ENCODE results near the gene CACHD1.

The CACHD1 gene

DNA sequence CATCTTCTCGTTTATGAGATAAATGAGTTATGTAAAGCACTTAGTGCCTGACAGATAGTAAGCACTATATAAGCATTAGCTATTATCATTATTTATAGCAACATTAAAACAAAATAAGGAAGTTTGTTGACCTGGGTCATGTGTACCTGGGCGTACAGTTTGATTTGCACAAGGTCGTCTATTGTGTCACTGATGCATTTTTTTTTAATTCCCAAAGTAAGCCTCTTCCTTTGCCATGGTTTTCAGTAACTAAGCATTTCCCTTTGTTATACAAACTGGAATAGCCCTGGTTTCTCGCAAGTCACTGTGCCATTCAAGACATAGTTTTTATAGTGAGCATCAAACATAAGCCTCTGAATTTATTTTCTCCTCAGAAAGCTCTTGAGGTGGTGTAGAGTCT, 72.2 kb downstream of the CACHD1 start:
- no peak overlapping the region for H2BK120ac ChIP-seq (ENCODE audit: low read depth, low read length)
- no peak overlapping the region for H2BK5ac ChIP-seq (ENCODE audit: low read depth, low read length, poor library complexity, severe bottlenecking)
- H2BK15ac ChIP-seq (ENCODE audit: low read depth, poor library complexity, severe bottlenecking), result no peak overlapping the region
- H3K9me3 ChIP-seq (ENCODE audit: control insufficient read depth, low read length), result no peaks in the 10 kb centered on the region
- no peak overlapping the region for H3K23ac ChIP-seq (ENCODE audit: low read length in 2 of 2)
- H4K91ac ChIP-seq (ENCODE audit: low read length), result no peak overlapping the region
- no peak overlapping the region for H2AFZ ChIP-seq (ENCODE audit: low read depth, low read length)
- no peak for DNase-seq
- H2BK12ac ChIP-seq (ENCODE audit: low read length in 2 of 2), result no peak overlapping the region
- no peak overlapping the region for H3K4ac ChIP-seq (ENCODE audit: low read depth in 1 of 2, low read length in 2 of 2)
- 99% methylated on average over 4 of the region's 4 CpGs for WGBS
- no peaks in the 10 kb centered on the region for H3K27me3 ChIP-seq (ENCODE audit: control insufficient read depth in 1 of 2, insufficient read depth in 1 of 2, low read length in 2 of 2)
- no peak overlapping the region for H2AK5ac ChIP-seq (ENCODE audit: low read length, severe bottlenecking)
- no peak overlapping the region for H3K14ac ChIP-seq (ENCODE audit: low read length in 2 of 2)
- H3K27ac ChIP-seq (ENCODE audit: low read length, poor library complexity, severe bottlenecking), result no peak overlapping the region
- H4K8ac ChIP-seq (ENCODE audit: low read length), result no peak overlapping the region
- H3K4me3 ChIP-seq (ENCODE audit: insufficient read depth in 1 of 2, low read depth in 1 of 2, low read length in 2 of 2), result no peak overlapping the region
- H3K36me3 ChIP-seq (ENCODE audit: control insufficient read depth in 1 of 2, insufficient read depth in 2 of 2, low read depth in 1 of 2, low read length in 2 of 2), result no peaks in the 10 kb centered on the region
- H3K9ac ChIP-seq (ENCODE audit: low read length), result no peak overlapping the region
- peaks cover 5% of the 10 kb centered on the region for H3K79me1 ChIP-seq (replicated peaks; ENCODE audit: low read length, poor library complexity, severe bottlenecking)
- H3K4me2 ChIP-seq (ENCODE audit: low read length, poor library complexity, severe bottlenecking), result no peak overlapping the region
- H3K4me1 ChIP-seq (ENCODE audit: control insufficient read depth, insufficient read depth, low read depth, low read length), result peaks cover 3% of the 10 kb centered on the region
- no peak overlapping the region for H3K18ac ChIP-seq (ENCODE audit: low read depth in 1 of 2, low read length in 2 of 2)

DNA sequence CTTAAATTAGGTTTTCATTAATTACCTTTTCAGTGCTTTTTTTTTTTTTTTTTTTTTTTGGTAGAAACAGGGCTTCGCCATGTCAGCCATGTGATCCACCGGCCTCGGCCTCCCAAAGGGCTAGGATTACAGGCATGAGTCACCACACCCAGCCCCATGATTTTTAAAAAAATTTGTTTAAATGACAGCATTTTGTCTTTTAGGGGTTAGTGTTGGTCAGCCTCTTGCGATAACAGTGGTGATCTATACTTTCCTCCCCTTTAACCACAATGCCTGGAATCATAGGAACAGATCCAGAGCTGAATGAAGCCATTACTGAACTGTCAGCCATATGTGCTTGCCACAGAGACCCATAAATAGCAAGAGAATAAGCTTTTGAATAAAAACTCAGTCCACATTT, 73.9 kb downstream of the CACHD1 start:
- H3K27ac ChIP-seq (ENCODE audit: low read length, poor library complexity, severe bottlenecking), result no peak overlapping the region
- no peaks in the 10 kb centered on the region for H3K9me3 ChIP-seq (ENCODE audit: control insufficient read depth, low read length)
- H3K18ac ChIP-seq (ENCODE audit: low read depth in 1 of 2, low read length in 2 of 2), result no peak overlapping the region
- H3K4me2 ChIP-seq (ENCODE audit: low read length, poor library complexity, severe bottlenecking), result no peak overlapping the region
- no peak overlapping the region for H4K8ac ChIP-seq (ENCODE audit: low read length)
- H3K4ac ChIP-seq (ENCODE audit: low read depth in 1 of 2, low read length in 2 of 2), result no peak overlapping the region
- no peak overlapping the region for H2BK5ac ChIP-seq (ENCODE audit: low read depth, low read length, poor library complexity, severe bottlenecking)
- H4K91ac ChIP-seq (ENCODE audit: low read length), result no peak overlapping the region
- WGBS, result 92% methylated on average over 1 of the region's 4 CpGs
- H3K4me3 ChIP-seq (ENCODE audit: insufficient read depth in 1 of 2, low read depth in 1 of 2, low read length in 2 of 2), result no peak overlapping the region
- H2AFZ ChIP-seq (ENCODE audit: low read depth, low read length), result no peak overlapping the region
- peak overlapping the region; percentile 30 for H3K9ac ChIP-seq (ENCODE audit: low read length)
- H2BK120ac ChIP-seq (ENCODE audit: low read depth, low read length), result no peak overlapping the region
- no peaks in the 10 kb centered on the region for H3K27me3 ChIP-seq (ENCODE audit: control insufficient read depth in 1 of 2, insufficient read depth in 1 of 2, low read length in 2 of 2)
- no peak for DNase-seq
- no peak overlapping the region for H2BK15ac ChIP-seq (ENCODE audit: low read depth, poor library complexity, severe bottlenecking)
- H2BK12ac ChIP-seq (ENCODE audit: low read length in 2 of 2), result no peak overlapping the region
- no peaks in the 10 kb centered on the region for H3K36me3 ChIP-seq (ENCODE audit: control insufficient read depth in 1 of 2, insufficient read depth in 2 of 2, low read depth in 1 of 2, low read length in 2 of 2)
- H3K4me1 ChIP-seq (ENCODE audit: control insufficient read depth, insufficient read depth, low read depth, low read length), result peaks cover 1% of the 10 kb centered on the region
- H2AK5ac ChIP-seq (ENCODE audit: low read length, severe bottlenecking), result no peak overlapping the region
- no peak overlapping the region for H3K23ac ChIP-seq (ENCODE audit: low read length in 2 of 2)
- peaks cover 8% of the 10 kb centered on the region for H3K79me1 ChIP-seq (replicated peaks; ENCODE audit: low read length, poor library complexity, severe bottlenecking)
- no peak overlapping the region for H3K14ac ChIP-seq (ENCODE audit: low read length in 2 of 2)

DNA sequence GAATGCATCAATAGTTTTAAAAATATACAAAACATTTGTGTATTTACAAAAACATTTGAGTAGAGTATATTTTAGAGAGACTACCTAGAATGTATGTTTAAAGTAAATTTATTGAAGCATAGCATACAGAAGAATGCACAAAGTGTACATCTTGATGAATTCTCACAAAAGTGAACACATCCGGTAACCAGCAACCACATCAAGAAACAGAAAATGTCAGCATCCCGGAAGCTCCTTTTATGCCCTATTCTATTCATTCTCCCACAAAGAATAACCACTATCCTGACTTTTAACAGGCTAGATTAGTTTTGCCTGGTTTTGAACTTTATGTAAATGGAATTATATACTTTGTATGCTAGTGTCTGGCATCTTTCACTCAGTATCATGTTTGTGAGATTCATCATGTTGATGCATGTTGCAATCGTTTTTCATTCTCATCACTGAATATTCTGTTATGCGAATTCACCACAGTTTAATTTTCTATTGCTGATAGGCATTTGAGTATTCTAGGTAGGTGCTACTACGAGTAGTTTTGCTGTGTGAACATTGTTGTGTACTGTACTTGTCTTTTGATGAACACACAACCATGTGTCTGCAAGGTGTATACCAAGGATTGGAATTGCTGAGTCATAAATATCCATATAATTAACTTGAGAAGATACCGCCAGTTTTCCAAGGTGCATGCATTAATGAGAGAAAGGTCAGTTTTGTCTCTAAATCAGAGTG, 75.4 kb downstream of the CACHD1 start:
- no peaks in the 10 kb centered on the region for H3K9me3 ChIP-seq (ENCODE audit: control insufficient read depth, low read length)
- H2BK120ac ChIP-seq (ENCODE audit: low read depth, low read length), result no peak overlapping the region
- no peak overlapping the region for H2AK5ac ChIP-seq (ENCODE audit: low read length, severe bottlenecking)
- H3K79me1 ChIP-seq (replicated peaks; ENCODE audit: low read length, poor library complexity, severe bottlenecking), result peaks cover 10% of the 10 kb centered on the region
- no peak overlapping the region for H2BK12ac ChIP-seq (ENCODE audit: low read length in 2 of 2)
- H3K14ac ChIP-seq (ENCODE audit: low read length in 2 of 2), result no peak overlapping the region
- H3K4me3 ChIP-seq (ENCODE audit: insufficient read depth in 1 of 2, low read depth in 1 of 2, low read length in 2 of 2), result no peak overlapping the region
- no peak overlapping the region for H3K23ac ChIP-seq (ENCODE audit: low read length in 2 of 2)
- H2BK5ac ChIP-seq (ENCODE audit: low read depth, low read length, poor library complexity, severe bottlenecking), result no peak overlapping the region
- H2BK15ac ChIP-seq (ENCODE audit: low read depth, poor library complexity, severe bottlenecking), result no peak overlapping the region
- DNase-seq, result no peak
- H2AFZ ChIP-seq (ENCODE audit: low read depth, low read length), result no peak overlapping the region
- peaks cover 1% of the 10 kb centered on the region for H3K4me1 ChIP-seq (ENCODE audit: control insufficient read depth, insufficient read depth, low read depth, low read length)
- no peak overlapping the region for H4K91ac ChIP-seq (ENCODE audit: low read length)
- no peaks in the 10 kb centered on the region for H3K36me3 ChIP-seq (ENCODE audit: control insufficient read depth in 1 of 2, insufficient read depth in 2 of 2, low read depth in 1 of 2, low read length in 2 of 2)
- no peaks in the 10 kb centered on the region for H3K27me3 ChIP-seq (ENCODE audit: control insufficient read depth in 1 of 2, insufficient read depth in 1 of 2, low read length in 2 of 2)
- no peak overlapping the region for H3K4ac ChIP-seq (ENCODE audit: low read depth in 1 of 2, low read length in 2 of 2)
- H3K9ac ChIP-seq (ENCODE audit: low read length), result no peak overlapping the region
- no peak overlapping the region for H4K8ac ChIP-seq (ENCODE audit: low read length)
- no peak overlapping the region for H3K18ac ChIP-seq (ENCODE audit: low read depth in 1 of 2, low read length in 2 of 2)
- no peak overlapping the region for H3K4me2 ChIP-seq (ENCODE audit: low read length, poor library complexity, severe bottlenecking)
- H3K27ac ChIP-seq (ENCODE audit: low read length, poor library complexity, severe bottlenecking), result no peak overlapping the region
- 82% methylated on average over 4 of the region's 6 CpGs for WGBS

DNA sequence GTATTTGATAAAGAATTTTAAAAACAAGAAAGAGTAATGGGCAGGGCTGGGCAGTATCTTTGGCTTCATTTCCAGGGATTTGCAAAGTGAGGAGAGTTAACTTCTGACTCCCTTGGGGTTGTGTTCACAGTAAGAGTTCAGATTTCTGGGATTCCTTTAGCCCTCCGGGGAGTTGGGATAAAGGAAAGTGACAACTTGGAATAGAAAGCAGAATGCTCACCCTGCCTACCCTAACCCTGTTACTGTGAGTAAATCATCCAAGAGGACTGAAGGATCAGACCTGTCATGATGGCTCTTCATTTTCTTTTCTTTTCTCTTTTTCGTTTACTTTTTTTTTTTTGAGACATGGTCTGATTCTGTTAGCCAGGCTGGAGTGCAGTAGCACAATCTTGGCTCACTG, 76.1 kb downstream of the CACHD1 start:
- Histone ChIP-seq H3K4me2 (ENCODE audit: low read length, poor library complexity, severe bottlenecking) (no peak overlapping the region), H3K4me3 (ENCODE audit: insufficient read depth in 1 of 2, low read depth in 1 of 2, low read length in 2 of 2) (no peak overlapping the region), H4K8ac (ENCODE audit: low read length) (no peak overlapping the region), H3K36me3 (ENCODE audit: control insufficient read depth in 1 of 2, insufficient read depth in 2 of 2, low read depth in 1 of 2, low read length in 2 of 2) (no peaks in the 10 kb centered on the region), H3K18ac (ENCODE audit: low read depth in 1 of 2, low read length in 2 of 2) (no peak overlapping the region), H3K27me3 (ENCODE audit: control insufficient read depth in 1 of 2, insufficient read depth in 1 of 2, low read length in 2 of 2) (no peaks in the 10 kb centered on the region), H2AK5ac (ENCODE audit: low read length, severe bottlenecking) (no peak overlapping the region), H3K27ac (ENCODE audit: low read length, poor library complexity, severe bottlenecking) (no peak overlapping the region), H2BK120ac (ENCODE audit: low read depth, low read length) (no peak overlapping the region), H3K4ac (ENCODE audit: low read depth in 1 of 2, low read length in 2 of 2) (no peak overlapping the region), H2AFZ (ENCODE audit: low read depth, low read length) (no peak overlapping the region), H3K79me1 (replicated peaks; ENCODE audit: low read length, poor library complexity, severe bottlenecking) (peaks cover 8% of the 10 kb centered on the region), H2BK12ac (ENCODE audit: low read length in 2 of 2) (no peak overlapping the region), H3K4me1 (ENCODE audit: control insufficient read depth, insufficient read depth, low read depth, low read length) (peaks cover 1% of the 10 kb centered on the region), H3K14ac (ENCODE audit: low read length in 2 of 2) (no peak overlapping the region), H2BK5ac (ENCODE audit: low read depth, low read length, poor library complexity, severe bottlenecking) (no peak overlapping the region), H3K9me3 (ENCODE audit: control insufficient read depth, low read length) (no peaks in the 10 kb centered on the region), H3K9ac (ENCODE audit: low read length) (no peak overlapping the region), H4K91ac (ENCODE audit: low read length) (no peak overlapping the region), H2BK15ac (ENCODE audit: low read depth, poor library complexity, severe bottlenecking) (no peak overlapping the region), H3K23ac (ENCODE audit: low read length in 2 of 2) (no peak overlapping the region)
- WGBS, result 38% methylated on average over 1 of the region's 2 CpGs
- no peak for DNase-seq
